AG10803 (cell line): ENCODE data around the gene OXTR.

Experiments used
- DNase-seq: peaks from one replicate; pipeline ENCODE4 v3.0.0; 2010; ENCODE audit warnings: low read depth
- H3K4me3 ChIP-seq: 2 replicates; pipeline ENCODE4 v1.5.1; 2011; ENCODE audit warnings: mild to moderate bottlenecking, low read length, control low read depth
- CTCF ChIP-seq: conservative IDR thresholded peaks from 2 replicates; pipeline ENCODE4 v1.5.1; 2011; ENCODE audit warnings: mild to moderate bottlenecking, low read length, control low read depth, inconsistent platforms

OXTR gene

GRCh38 chr3:8769088-8769822 is at the start of gene OXTR:
Gene OXTR (minus strand): TSS chr3:8769613. CDS start chr3:8768187, 1,426 bp downstream.
- TF ChIP-seq CTCF, result peak; percentile 88
- DNase-seq, result peak; percentile 88
- peak within 1 kb of the TSS; percentile 89 for H3K4me3 ChIP-seq

- no peak for TF ChIP-seq CTCF
- no peak overlapping the region for H3K4me3 ChIP-seq
- peak; percentile 36 for DNase-seq
Measured at GRCh38 chr3:8817486-8817885, 48.1 kb upstream of the OXTR start.

- no peak for TF ChIP-seq CTCF
- no peak for DNase-seq
- H3K4me3 ChIP-seq, result no peak overlapping the region
Measured at GRCh38 chr3:8816106-8816505, 46.7 kb upstream of the OXTR start.

GRCh38 chr3:8813411-8813810 is 44.0 kb upstream of the OXTR start:
- DNase-seq, result no peak
- no peak for TF ChIP-seq CTCF
- no peak overlapping the region for H3K4me3 ChIP-seq

GRCh38 chr3:8810561-8810960 is 41.1 kb upstream of the OXTR start:
- no peak overlapping the region for H3K4me3 ChIP-seq
- DNase-seq, result no peak
- no peak for TF ChIP-seq CTCF

GRCh38 chr3:8805774-8806173 is 36.4 kb upstream of the OXTR start:
- no peak for TF ChIP-seq CTCF
- DNase-seq, result no peak
- H3K4me3 ChIP-seq, result no peak overlapping the region

GRCh38 chr3:8802256-8802655 is 32.8 kb upstream of the OXTR start:
- no peak for TF ChIP-seq CTCF
- DNase-seq, result no peak
- no peak overlapping the region for H3K4me3 ChIP-seq
